Measurements from ENCODE around the gene SLC9A7.
"Not testable (repeated sequence)": the region's sequence is repeated elsewhere in the genome, so short reads cannot be mapped to it uniquely, and the experiment has no call there.

Gene SLC9A7
- long read RNA-seq, donor 1, partial matches to known transcripts, result 8 of 8 reads
- long read RNA-seq, donor 1, other reads (novel, unspliced or antisense), result 0 of 8 reads
- long read RNA-seq, donor 2, result 0 reads
- long read RNA-seq, donor 3, result 0 reads
- long read RNA-seq, donor 4, result 0 reads
- long read RNA-seq, donor 5, result 0 reads
- long read RNA-seq, donor 6, result 0 reads
- long read RNA-seq, donor 7, result 0 reads
- long read RNA-seq, donor 8, result 0 reads

DNA sequence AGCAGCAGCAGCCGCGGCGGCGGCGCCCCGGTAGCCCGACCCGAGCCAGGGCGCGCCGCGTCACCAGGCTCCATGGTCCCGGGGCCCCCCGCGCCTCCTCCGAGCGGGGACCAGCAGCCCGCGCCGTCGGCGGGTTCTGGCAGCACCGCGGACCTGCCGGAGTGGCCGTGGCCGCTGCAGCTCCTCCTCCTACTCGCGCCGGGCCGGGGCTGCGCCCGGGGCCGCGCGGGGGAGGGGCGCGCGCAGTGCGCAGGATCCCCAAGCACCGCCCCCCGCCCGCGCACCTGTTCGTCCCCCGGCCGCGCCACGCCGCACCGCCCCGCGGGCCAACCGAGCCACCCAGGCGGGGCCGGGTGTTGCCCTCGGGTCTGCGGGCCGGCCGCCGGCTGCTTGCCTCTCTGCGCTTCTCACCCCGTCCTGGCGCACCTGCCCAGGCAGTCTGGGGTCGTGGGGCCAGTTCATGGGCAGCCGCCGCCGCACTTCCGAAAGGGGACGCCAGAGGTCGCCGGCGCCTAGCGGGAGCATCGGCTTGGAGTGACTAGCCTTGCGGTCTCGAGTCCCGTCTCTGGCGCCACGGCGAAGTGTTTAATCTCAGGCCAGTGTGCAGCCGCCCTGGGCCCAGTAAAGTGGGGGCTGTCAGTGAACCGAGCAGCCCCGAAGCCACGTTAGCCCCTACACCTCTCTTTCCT, at the start of gene SLC9A7:
TSS of gene SLC9A7 (minus strand) at position 163 of the 689 bp plus-strand sequence. CDS start at position 74, 89 bp downstream.
- peak; percentile 78 for DNase-seq

DNA sequence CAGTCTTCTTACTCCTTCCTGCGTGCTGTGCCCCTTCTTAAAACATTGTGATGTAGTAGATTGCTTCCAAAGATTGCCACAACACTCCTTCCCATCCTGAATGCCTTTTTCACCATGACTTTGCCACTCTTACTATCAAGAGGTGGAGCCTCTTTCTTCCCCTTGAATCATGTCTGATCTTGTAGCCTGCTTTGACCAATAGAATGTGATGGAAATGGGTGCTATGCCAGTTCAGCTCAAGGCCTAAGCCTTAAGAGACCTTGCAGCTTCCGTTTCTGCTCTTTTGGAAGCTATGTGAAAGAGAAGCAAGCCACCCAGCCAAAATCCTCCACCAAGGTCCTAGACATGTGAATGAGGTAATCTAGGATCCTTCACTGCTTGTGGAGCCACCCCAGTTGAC, 46.4 kb upstream of the SLC9A7 start:
- DNase-seq, result no peak

DNA sequence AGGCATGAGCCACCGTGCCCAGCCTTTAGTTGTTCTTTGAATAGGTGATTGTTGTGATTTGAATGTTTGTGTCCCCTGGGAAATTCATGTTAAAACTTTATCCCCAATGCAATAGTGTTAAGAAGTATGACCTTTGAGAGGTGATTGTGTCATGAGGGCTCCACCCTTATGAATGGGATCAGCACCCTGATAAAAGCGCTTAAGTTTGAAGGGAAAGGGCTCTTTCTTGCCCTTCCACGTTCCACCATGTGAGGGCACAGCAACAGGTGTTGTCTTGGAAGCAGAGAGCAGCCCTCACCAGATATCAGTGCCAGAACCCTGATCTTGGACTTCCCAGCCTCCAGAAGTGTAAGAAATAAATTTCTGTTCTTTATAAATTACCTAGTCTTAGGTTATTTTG, 44.2 kb upstream of the SLC9A7 start:
- DNase-seq, result no peak

DNA sequence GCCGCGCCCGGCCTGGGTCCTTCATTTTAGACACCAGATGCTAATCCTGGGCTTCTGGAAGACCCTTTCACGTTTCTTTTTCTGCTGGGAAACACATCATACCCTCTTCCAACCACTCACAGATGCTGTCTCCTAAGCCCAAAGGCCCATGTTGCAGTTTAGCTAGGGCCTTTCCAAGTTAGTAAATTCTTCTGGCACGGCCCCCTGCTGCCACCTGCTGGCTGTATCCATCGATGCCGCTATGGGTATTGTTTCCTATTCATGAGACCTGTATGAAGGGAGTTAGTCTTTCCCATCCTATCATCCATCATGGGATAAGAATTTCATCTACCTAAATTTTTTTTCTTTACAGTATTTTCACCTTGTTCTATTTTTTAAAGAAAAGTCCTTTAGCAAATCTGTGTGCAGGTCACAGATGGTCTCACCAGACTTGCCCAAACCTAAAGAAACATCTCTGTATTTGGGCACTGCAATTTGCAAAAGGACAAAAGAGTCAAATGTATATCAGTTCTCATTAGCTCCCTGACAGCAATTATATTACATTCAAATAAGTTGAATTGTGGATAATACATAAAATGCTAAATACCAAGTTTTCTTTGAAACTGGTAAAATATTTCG, 37.8 kb upstream of the SLC9A7 start:
- DNase-seq, result peak; percentile 13

DNA sequence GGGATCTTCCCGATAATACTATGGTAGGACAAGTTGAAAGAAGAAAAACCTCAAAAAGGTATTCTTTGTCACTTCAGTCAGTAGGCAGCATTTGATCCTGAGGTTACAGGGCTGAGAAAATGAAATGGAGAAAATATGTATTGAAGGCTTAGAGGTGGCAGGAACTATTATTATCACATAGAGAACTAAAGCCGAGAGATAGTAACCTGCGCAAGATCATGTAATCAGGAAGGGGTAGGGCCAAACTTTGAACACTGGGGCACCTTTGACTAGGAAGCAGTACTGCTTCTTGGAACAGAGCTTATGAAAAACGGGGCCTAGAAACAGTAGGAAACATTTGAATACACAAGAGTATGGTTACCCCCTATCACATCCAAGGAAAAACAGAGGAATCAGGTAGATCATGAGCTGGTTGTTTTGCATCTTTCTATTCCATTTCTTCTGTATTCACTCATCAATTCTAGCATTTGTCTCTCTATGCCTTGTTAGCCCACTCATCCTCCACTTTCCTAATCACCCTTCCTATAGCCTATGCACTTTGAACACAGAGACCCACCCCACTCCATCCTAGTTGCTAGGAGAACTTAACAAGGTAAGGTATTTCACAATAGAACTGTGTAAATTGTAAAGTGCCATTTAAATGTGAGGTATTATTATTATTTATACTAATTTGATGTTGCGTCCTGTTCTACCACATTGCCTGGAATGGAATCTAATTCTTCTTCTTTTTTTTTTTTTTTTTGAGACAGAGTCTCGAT, 34.6 kb upstream of the SLC9A7 start:
- DNase-seq, result no peak

DNA sequence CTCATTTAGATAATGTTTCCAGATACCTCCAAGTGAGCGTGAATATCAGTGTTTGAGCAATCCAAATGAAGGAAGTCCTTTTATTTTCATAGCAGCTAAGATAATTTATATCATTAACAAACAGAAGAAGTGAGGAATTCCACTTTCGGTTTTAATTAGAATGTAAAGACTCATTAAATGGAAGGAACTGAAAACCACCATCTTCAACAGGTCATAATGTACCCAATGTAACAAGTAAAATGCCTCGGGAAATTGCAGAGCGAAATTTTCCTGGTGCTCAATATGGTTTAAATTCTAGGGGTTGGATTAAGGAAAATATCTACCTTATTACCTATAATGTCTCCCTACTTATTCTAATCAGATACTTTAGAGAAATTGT, 33.9 kb upstream of the SLC9A7 start:
- DNase-seq, result no peak

DNA sequence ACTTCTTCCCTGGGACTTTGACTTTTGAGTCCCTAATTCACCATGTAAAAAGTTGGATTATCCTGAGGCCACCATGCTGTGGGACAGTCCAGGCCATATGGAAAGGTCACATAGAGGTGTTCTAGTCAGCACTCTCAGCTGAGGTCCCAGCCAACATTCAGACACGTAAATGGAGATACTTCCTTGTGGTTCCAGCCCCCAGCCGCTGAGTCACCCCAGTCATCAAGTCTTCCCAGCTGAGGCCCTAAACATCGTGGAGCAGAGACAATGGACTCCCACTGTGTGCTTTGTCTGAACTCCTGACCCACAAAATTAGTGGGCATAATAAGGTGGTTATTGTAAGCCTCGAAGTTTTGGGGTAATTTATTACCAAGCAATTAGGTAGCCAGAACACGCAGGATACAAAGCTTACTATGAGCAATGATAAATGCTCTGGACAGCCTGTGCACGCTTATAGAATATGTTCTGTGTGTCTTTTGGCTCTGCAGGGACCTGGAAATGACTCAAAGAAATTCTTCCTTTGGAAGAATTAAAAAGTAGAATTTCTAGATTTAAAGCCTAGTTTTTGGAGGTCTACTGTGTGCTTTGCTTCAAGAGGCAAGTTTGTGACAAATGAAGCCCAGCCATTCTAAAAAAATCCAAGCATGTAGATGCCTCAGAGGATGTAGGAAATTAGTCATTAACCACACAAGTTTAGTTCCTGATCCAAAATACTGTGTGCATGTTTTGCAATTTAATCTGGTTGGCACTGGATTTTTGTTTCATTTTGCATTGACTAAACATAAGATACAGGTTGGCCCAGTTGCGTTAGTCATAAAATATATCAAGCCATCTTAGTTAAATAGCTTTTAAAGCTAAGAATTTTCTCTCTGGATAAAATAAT, 33.2 kb upstream of the SLC9A7 start:
- no peak for DNase-seq

DNA sequence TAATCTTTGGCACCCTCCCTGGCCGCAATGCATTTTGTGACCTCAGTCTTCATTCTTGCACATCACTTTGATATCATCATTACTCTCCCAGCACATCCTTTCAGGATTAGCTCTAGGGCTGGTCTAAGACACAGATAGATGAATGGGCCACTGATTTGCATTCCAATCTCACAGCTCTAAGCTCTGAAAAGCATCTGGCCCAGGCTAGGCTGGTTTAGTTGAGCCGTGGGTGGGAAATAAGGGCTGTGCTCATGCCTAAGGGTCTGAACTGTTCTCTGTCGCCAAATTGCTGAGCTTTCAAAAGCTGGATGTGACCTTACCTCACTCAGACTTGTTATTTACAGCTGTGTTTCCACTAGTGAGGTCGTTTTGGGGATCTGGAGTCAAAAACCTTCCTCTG, 30.0 kb upstream of the SLC9A7 start:
- no peak for DNase-seq

DNA sequence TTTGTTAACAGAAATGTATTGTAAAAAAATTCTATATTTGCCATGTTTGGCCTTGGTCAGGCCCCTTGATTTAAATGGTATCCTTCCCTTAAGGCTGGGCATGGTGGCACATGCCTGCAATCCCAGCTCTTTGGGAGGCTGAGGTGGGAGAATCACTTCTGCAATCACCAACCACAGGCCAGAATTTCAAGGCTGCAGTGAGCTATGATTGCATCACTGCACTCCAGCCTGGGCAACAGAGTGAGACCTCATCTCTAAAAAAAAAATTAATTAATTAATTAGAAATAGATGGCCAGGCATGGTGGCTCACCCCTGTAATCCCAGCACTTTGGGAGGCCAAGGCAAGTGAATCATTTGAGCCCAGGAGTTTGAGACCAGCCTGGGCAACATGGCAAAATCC, 25.5 kb upstream of the SLC9A7 start:
- DNase-seq, result not testable (repeated sequence)

DNA sequence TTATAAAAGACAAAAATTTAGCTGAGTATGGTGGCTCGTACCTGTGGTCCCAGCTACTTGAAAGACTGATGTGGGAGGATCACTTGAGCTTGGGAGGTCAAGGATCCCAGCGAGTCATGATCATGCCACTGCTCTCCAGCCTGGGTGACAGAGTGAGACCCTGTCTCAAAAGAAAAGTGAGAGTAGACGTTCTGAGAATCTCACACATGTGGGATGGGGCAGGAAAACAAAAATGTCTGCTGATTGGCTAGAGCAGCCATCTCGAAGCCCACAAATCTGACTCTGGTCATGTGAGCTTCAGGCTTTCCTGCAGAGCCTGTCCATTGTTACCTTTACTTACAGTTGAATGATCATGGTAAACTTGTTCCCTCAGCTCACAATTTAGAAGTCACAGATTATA, 23.1 kb upstream of the SLC9A7 start:
- no peak for DNase-seq

DNA sequence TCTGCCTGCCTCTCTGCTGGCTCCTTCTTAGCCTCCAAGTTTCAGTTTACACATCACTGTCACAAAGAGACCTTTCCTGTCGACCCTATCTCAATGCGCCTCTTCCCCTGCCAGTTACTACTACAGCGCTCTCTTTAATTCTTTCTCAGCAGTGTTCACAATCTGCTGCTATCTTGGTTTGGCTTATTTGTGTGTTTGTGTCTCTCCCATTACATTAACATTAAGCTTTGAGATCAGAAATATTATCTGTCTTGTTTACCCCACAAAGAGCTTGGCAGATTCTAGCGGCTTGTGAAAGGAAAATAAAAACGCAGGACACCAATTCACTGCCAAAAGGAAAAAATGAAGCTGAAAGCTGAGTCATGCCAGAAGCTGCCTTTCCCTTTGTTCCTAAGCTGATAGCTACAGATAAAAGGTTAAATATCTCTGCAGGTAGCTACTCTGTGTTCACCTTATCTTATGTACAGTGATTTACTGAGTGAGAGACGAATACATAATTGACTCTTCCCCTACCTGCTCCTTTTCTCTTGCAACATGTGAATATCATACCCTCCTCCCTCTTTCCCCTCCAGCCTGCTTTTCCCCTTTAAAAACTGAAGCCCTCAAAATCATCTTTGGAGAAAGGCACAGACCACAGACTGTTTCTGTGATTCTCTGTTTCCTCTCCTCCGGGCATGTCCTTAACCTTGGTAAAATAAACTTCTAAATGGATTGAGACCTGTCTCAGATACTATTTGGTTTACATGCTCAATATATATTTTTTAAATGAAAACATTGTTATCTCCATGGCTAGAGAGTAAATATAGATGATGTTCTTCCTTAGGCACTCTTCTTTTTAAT, 19.3 kb upstream of the SLC9A7 start:
- DNase-seq, result no peak

DNA sequence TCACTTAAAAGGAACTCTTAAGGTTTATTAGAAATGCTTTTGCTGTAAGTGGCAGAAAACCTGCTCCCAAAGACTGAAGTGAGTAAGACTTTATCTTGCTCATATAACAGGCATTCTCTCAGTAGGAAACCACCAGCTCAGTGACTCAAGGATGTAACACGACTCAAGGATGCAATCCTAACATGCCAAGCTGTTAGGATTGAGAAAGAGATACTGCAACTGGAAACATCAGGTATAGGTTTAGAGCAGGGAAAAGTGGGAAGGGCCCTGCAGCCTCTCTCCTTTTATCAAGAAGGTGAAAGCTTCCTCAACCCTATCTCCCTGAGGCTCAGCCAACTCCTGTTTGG, 11.9 kb upstream of the SLC9A7 start:
- no peak for DNase-seq

DNA sequence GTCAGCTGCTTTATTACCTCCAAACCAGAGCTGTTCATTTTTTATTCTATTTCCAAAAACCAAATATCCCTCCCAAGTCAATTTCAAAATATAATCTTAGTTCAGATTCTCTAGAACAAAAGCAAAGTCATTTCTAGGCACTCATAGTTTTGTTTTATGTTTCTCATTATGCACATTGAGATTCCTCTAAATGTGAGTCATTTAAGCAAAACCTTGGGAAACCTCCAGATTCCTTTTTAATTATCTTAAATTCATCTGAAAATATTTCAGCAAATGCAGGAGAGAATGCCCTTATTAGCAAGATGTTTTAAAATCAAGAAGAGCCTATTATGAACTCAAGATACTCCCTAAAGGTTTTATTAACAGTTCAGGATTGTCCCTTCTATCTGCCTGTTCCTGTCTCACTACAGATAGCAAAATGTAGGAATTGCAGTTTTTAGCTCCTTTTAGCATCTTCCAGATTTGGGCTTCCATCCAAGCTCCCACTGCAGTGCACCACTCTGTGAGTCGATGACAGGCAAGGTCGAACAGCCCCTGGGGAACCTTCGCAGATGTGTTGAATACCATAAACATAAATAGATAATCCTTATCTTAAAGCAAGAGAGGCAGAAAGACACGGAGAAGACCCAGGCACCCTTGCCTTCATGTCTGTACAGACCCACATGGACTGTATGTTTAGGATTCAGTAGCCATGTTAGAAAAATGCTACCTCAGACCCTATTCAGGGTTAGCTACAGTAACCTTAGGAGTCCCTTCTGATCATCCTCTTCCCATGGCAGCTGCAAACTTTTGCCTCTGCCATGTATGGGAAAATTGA, 11.3 kb upstream of the SLC9A7 start:
- DNase-seq, result no peak

DNA sequence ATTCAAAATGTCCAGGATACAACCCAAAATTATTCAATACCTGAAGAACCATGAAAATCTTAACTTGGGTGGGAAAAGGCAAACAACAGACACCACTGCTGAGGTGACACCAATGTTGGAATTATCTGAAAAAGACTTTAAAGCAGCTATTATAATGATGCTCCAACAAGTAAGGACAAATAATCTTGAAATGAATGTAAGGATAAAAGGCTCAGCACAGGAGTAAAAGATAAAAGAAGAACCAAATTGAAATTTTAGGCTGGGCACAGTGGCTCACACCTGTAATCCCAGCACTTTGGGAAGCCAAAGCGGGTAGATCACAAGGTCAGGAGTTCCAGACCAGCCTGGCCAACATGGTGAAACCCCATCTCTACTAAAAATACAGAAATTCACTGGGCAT, 4.0 kb upstream of the SLC9A7 start:
- no peak for DNase-seq

DNA sequence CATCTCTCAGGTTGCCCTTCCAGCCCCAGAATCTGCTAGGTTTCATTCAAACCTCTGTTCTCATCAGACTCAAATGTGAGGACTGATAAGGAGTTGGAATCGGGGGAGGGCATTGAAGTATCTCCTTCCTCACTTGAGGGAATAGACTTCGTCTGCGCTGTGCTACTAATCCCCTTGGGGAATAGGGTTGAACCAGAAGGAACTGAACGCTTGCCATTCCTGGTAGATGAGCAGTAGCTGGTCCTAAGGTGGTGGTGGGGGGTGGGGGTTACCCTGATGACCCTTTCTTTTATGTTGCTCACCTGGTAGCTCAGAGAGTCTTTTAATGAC, 692 bp upstream of the SLC9A7 start:
- no peak for DNase-seq

DNA sequence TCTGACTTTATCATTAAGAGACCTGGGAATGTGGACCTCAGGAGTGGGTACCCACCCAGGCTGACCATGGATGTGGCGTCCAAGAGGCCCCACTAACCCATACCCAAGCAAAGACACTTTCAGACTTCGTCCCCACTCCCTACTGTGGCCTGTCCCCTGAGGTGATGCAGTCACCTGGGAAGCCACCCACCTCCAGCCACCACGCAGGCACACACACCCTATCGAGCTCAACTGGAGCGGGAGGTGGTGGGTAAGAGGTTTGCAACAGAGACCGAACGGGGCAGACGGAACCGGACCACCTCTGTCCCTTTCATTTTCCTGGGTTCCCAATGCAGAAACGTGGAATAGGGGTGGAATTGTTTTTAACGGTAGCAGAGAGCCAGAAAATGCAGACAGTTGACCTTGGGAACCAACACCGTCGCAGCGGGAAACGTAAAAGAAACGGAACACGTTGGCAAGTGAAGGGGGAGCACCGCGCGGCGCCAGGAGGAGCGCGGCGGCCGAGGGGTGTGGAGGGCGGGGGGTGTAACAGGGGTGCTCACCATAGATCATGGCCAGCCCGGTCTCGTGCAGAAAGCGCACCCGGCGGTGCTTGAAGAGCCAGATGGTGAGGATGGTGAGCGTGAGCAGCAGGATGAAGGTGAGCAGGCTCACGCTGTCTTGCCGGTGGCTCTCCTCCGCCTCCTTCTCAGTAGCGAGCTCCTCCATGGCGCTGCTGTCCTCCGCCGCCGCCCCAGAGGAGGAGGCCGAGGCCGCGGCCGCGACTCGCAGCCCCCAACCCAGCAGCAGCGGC, 559 bp downstream of the SLC9A7 start:
- DNase-seq, result peak; percentile 51

DNA sequence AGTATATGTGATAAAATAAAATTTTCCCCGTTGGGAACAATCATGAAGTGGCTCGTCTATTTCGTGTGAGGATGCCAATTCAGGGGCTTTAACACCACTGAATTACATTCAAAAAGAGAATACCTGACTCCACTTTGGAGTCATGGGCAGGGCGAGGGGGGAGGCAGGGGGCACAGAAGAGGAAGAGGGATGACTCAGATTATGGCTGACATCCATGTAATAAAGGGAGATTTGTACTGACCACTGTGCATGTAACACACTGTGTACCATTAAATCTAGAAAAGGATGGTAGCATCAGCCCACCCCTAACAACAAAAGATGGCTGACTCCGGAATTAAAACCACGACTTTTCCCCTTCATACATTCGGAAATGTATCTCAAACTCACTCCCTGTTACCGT, 1.3 kb downstream of the SLC9A7 start:
- DNase-seq, result no peak

DNA sequence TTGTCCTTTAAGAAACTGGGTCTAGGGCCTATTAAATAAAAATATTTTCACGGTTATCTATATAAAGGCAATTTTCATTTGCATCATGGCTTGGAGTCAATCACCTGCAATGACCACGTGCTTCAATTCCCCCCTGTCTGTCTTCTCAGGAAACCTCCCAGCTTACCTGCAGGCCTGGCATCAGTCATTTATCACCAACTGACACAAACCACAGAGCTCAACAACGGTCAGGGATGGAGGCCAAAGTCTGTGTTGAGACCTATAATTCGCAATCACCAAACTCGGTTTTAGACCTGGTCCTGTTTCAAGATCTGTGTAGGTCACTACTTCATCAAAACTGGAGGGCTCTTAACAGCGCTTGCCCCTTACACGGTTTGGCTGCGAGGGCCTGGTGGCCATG, 1.9 kb downstream of the SLC9A7 start:
- DNase-seq, result no peak

DNA sequence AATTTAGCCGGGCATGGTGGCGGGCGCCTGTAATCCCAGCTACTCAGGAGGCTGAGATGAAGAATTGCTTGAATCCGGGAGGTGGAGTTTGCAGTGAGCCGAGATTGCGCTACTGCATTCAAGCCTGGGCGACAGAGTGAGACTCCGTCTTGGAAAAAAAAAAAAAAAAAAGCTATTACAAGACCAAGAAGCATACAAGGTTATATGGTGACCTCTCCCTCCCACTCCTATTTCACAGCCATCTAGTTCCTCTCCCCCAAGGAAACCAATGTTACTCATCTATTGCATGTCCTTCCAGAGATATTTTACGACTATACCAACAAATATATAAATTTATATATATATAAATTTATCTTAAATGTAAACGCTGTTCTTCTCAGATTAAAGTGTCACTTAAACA, 3.2 kb downstream of the SLC9A7 start:
- no peak for DNase-seq

DNA sequence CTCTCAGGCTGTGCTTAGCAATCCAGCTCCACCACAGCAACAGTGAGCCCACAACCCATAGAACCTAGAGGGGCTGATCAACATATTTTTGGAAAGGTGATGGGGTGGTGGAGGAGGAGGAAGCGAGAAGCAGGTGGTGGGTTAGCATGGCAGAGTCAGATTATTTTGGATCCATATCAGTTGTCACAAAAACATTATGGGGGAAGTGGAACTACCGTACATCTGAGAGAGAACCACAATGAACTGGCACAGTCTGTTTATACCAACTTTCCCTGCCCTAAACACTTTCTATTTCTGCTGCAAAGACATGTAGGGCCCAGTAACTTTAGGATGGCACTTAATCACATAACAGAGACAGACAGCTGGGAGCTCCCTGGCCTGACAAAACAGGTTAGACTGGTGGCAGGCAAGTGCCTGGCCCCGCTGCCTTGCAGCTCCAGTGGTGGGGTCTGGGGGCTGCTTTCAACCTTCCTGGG, 4.3 kb downstream of the SLC9A7 start:
- no peak for DNase-seq
